ENCODE measurements around the gene NPAS3. TPM values are rescaled to one million over a fixed set of nuclear protein-coding genes. Genes with fewer than 3 reads are reported as not detected.

The NPAS3 gene
- total RNA-seq, 1 experiment from 2014 or later: not detected

DNA sequence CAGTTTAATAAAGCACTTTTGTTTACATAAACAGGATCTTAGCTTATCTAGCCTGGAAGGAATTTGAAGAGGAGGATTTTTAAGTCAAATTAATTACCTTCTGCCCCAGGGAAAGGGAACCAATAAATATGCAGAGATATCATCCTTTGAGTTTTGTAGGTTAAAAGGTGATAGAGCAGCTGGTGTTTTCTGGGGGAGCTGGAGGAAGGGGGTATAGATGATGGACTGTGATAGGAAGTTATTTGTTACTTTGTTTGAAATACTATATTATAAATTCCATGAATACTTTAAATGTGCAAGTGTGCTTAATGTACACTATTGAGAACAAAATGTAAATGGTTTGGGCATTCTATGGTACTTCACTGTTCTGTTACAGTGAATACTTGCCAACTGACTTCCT, 55.2 kb downstream of the NPAS3 start:
- in situ Hi-C loops (cut with HindIII; ENCODE audit: low sequenced_read_pairs): no loop called here
- DNase-seq (ENCODE audit: low spot score): no peak

DNA sequence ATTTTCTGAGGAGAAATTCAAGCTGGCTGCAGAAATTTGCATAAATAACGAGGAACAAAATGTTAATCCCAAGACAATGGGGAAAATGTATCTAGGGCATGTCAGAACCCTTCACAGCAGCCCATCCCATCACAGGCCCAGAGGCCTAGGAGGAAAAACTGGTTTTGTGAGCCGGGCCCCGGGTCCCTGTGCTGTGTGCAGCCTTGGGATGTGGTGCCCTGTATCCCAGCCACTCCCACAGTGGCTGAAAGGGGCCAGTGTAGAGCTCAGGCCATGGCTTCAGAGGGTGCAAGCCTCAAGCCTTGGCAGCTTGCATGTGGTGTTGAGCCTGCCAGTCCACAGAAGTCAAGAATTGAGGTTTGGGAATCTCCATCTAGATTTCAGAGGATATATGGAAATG, 57.7 kb downstream of the NPAS3 start:
- in situ Hi-C loops (cut with HindIII; ENCODE audit: low sequenced_read_pairs): no loop called here
- DNase-seq (ENCODE audit: low spot score): no peak

DNA sequence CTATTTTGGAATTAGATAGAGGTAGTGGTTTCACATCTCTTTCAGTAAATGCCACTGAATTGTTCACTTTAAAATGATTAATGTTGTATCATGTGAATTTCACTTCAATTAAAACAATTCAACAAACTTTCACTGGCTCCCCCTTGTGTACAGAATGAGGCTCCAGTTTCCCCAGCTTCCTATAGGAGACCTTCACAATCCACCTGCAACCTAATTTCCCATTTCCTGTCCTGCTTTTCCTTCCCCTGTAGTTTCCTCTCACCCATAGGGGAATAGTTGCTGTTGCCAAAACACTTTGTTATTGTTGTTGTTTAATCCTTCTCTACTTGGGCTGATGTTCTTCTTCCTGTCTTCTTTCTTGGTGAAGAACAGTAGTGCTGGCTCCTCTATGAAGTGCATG, 59.8 kb downstream of the NPAS3 start:
- DNase-seq (ENCODE audit: low spot score): no peak
- in situ Hi-C loops (cut with HindIII; ENCODE audit: low sequenced_read_pairs): no loop called here

DNA sequence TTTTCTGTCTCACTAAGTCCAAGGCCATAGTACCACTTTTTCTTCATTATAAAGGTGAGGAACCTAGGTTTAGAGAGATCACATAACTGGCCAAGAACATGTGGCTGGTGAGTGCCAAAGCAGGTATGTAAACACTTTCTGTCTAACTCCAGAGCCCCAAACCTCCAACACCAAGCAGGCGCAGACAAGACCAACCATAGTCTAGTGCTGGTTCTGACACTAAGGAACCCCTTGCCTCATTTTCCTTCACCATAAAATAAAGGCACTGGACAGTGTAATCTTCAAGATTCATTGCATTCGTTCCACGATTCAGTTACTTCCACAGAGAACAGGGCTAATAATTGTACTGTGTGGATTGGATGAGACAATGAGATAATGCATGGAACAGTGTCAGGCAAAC, 71.0 kb downstream of the NPAS3 start:
- in situ Hi-C loops (cut with HindIII; ENCODE audit: low sequenced_read_pairs): no loop called here
- no peak for DNase-seq (ENCODE audit: low spot score)

DNA sequence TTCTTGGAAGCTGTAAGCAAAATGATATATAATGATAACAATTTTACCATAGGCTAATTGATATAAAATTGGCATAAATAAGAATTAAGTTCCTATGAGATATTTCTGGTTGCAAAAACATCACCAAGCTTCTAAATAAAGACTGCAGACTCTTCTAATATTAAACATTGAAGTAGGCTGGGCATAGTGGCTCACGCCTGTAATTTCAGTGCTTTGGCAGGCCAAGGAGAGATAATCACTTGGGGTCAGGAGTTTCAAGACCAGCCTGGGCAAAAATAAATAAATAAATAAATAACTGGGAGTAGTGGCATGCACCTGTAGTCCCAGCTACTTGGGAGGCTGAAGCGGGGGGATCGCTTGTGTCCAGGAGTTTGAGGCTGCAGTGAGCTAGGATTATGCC, 71.8 kb downstream of the NPAS3 start:
- no peak for DNase-seq (ENCODE audit: low spot score)
- in situ Hi-C loops (cut with HindIII; ENCODE audit: low sequenced_read_pairs): no loop called here

DNA sequence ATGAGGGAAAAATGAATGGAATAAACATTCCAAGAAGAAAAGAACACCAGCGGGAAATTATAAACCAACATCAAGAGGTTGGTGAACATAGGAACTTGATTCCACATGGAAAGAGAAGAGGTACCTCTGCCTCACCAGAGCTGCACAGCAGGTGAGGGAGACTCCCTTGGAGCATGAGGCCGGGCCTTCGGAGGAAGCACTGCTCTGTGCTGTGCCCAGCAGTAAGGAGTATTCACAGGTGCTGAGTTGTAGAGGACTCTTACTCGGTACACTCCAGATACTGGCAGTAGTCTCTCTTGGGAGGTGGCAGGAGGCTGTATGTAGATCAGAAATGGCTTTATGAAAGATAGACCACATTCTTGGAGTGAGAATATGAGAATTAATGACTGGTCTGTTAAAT, 76.0 kb downstream of the NPAS3 start:
- in situ Hi-C loops (cut with HindIII; ENCODE audit: low sequenced_read_pairs): no loop called here
- DNase-seq (ENCODE audit: low spot score): no peak

DNA sequence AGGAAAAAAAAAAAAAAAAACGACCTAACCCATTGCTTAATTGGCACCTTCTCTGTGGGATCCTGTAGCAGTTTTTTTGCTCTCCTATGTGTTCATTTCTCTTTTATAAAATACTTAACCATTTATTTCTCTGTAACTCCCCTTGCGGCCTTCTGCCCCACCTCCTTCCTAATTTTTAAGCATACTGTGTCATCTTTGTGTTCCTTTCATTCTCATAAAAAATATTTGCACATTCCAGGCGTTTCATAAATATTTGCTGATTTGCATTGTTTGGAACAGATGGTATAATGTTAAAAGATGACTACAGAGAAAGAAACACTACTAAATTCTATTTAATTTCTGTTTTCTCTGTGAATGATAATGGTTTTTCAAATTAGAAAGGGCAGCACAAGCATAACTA, 77.9 kb downstream of the NPAS3 start:
- no peak for DNase-seq (ENCODE audit: low spot score)
- in situ Hi-C loops (cut with HindIII; ENCODE audit: low sequenced_read_pairs): no loop called here

DNA sequence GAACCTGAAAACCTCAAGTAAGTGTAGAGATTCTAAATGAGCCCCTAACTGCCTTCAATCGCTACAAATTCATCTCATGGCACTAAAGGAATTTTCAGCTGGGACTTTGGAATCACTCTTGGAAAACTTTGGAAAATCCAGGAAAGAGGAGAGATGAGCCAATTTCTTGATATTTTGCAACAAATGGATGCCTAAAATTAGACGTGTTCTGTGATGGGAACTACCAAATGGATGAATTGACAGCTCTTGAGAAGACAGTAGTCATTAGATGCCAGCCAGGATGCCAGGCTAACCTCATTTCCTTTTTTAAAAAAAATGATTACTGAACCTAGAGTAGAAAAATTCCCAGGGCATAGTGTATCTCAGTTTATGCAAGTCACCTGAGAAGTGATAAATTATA, 78.3 kb downstream of the NPAS3 start:
- in situ Hi-C loops (cut with HindIII; ENCODE audit: low sequenced_read_pairs): no loop called here

DNA sequence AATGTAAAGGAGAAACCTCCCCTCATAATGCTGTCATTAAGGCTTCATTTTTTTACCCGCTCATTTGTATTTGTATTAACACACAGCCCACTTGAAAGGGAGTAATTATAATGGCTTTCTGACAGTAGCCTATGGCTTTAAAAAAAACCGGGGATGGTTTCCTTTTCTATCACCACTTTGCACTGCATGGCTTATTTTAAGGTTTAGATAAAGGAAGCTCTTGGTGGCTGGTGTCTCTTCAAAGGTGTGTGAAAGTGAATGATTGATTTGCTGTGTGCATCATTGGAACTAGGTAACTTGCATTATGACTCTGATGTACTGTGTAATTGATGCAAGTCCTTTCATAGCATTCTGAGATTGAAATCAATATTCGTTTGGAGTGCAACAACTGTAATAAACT, 80.7 kb downstream of the NPAS3 start:
- no peak for DNase-seq (ENCODE audit: low spot score)
- in situ Hi-C loops (cut with HindIII; ENCODE audit: low sequenced_read_pairs): no loop called here

More for the DNA sequence above, 78.3 kb downstream of the NPAS3 start:
- no peak for DNase-seq (ENCODE audit: low spot score)

DNA sequence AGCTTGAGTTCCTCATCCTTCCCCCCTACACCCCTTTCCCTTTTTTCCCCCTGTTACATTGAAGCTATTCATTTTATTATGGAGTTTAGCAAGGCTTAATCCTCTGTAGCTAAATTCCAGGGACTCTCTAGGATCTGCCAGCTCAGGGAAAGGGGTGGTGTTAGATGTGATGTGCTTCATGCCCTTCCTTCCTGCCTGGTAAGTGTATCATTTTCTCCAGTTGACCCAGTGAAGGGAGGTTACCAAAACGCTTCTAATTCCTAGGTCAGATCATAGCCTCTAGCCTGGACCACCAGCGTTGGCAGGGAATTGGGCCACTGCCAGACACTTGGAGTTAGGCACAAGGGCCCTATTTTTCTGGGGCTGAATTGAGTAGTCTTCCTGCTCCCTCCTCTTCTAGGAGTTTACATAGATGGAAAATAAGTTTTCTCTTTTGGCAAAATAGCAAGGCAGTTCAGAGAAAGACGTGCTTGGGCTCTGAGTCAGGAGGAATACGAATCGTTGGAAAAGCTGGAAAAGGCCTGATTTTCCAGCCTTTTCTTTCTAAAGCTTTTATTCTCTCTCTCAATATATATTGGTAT, 88.3 kb downstream of the NPAS3 start:
- in situ Hi-C loops (cut with HindIII; ENCODE audit: low sequenced_read_pairs): no loop called here
- no peak for DNase-seq (ENCODE audit: low spot score)

DNA sequence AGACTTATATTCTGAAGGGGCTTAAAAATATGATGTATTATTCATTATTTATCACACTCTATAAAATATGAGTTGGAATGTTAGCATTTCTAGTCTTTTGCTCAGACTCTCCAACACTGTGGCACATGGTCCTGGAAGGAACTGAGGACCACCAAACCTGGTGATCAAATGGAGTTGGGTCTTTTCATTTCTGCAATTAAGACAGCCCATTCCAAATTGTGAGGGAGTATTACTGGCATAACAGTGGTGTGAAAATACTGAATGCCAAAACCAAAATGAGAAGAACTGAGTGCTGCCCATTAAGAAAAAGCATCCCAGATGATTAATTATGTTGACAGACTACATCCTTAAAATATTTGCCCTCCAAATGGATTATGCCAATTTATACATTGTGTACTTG, 90.8 kb downstream of the NPAS3 start:
- DNase-seq (ENCODE audit: low spot score): no peak
- in situ Hi-C loops (cut with HindIII; ENCODE audit: low sequenced_read_pairs): no loop called here

DNA sequence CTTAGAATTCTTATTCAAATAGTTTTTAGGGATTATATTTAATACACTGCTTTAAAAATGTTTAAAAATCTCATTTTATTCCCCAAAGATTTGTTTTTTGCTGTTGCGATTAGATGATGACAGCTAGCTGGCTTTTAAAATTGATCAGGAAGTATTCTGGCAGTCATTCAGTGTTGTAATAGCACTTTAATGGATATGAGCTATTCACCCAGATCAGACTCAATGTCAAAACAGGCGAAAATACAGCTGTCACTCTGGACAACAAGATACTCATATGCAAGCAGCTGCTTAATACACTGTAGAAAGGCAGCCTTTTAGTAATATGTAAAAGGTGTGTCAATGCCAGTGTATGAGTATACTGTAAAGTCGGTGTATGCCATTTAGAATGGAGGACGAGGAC, 91.7 kb downstream of the NPAS3 start:
- in situ Hi-C loops (cut with HindIII; ENCODE audit: low sequenced_read_pairs): no loop called here
- no peak for DNase-seq (ENCODE audit: low spot score)

DNA sequence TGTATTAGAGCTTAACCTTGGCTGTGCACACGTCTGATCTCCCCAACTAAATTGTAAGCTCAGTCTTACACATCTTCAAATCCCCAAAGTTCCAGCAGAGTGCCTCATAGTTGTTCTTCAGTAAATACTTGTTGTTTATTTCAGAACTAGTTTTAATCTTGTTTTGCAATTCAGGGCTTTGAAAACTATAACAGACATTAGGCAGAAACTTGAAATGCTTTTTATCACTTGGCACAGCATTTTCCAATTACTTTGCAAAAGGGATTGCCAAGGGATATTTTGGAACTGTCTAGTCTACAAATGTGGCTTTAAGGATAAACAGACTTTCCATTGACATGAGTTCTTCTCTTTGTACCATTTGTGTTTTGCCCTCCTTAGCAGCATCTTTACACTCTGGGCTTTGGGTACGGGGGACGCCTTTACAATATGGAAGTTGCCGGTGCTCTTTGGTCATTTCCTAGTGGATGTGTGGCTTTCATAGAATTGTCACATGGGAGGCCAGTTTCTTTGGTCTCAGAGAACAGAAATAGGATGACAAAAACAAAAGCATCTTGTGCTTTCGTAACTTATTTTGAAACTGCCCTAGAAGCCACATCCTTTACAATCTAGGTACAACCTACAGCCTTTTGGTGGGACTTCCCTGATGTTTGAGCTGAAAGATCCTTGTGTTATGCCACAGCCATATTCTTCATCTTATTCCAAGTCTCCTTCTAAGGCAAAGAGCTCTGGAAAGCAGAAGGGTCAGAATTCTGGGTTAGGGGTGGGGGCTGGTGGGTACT, 96.9 kb downstream of the NPAS3 start:
- no peak for DNase-seq (ENCODE audit: low spot score)
- in situ Hi-C loops (cut with HindIII; ENCODE audit: low sequenced_read_pairs): no loop called here

DNA sequence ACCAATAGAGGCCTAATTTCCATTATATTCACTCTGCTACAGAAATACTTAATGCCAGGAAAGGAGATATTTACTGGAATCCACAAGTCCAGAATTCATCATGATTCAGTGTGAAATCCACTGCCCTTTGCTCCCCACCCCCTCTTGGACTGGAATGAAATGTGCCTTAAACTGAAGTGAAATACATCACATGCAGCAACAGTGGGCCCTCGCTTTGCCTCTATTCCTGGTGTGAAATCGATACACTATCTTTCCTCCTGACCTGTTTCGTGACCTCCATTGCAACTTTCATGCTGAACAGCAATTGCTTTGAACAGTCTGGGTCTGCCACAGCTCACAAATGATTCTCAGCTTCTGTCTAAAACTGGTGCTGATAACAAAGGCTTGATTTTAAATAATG, 100.6 kb downstream of the NPAS3 start:
- no peak for DNase-seq (ENCODE audit: low spot score)
- in situ Hi-C loops (cut with HindIII; ENCODE audit: low sequenced_read_pairs): no loop called here

DNA sequence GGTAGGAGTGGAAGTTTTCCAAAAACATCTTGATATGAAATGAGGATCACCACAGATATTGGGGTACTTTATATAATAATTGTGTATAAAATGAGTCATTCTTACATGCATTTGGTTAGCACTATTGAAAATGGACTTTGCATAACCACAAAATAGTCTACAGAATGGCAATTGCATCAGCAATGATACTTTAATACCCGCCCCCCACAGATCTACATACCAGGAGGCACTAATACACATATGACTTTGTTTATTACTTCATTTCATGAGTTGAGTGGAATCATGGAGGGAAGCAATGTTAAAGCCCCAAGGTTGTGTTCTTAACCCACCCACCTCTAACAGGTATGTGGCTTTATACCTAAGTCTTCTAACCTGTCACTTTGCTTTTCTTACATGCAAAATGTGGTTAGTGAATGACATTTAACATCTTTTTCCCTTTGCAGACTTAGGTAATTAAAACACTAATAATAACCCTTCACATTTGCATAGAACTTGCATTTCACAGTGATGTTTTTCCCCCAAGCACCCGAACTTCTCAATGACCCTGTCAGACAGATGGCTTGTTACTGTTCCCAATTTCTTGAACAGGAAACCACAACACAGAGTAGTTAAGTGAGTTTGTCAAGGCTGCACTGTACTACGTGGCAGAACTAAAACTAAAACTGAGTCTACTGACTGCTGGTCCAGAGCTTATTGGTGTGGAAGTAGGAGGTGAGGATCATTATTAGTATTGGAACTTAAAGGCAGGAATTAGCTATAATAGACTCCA, 101.9 kb downstream of the NPAS3 start:
- in situ Hi-C loops (cut with HindIII; ENCODE audit: low sequenced_read_pairs): no loop called here
- DNase-seq (ENCODE audit: low spot score): no peak

DNA sequence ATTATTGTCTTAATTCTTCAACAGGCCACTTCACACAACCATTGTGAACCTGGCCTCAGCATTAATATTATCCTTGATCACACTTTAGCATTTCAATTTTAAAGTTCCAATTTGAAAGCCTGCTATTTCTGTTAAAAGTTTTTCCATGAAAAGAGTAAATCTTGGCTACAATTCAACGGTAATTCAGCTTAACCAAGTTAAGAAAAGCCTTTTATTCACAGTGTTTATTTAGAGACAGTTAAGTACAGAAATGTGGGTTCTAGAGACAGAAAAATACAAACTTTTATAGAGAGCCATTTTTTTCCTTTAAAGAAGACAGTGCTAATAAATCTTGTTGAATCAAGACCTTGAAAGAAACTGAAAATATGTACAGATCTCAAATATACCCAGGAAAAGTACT, 103.9 kb downstream of the NPAS3 start:
- DNase-seq (ENCODE audit: low spot score): no peak
- in situ Hi-C loops (cut with HindIII; ENCODE audit: low sequenced_read_pairs): no loop called here

DNA sequence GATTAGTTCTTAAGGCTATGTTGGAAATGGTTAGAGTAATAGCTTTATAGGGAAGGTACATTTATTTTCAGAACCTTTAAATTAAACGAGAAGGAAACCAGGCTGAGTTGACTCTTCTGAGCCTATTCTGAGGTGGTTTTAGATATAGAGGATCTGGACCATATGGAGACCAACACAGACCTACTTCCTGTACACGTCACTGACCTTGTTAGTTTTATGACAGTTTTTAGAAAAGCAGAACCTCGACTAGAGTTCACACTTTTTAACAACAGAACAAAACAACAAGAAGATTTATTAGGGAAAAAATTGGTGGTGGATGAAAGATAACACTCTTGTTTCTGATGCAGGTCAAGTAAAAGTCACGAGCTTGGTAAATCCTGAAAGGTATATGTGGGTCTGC, 107.1 kb downstream of the NPAS3 start:
- no peak for DNase-seq (ENCODE audit: low spot score)
- in situ Hi-C loops (cut with HindIII; ENCODE audit: low sequenced_read_pairs): no loop called here

DNA sequence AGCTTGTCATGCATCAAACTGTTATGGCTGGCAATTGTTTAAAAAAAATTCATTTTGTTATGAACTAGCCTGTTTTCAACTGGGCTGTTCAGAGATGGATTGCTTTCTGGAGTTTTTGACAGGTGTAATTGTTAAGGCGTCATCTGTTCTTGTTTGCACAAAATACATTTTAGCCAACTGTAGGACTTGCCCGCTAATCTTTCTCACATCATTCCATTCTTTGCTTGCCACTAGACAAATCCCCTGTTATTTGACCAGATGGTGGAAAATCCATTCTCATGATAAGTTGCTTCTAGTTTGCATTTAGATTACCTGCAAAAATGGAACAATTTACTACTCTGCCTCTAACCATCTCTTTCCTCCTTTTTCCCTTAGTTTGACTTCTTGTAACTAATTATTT, 114.3 kb downstream of the NPAS3 start:
- no peak for DNase-seq (ENCODE audit: low spot score)
- in situ Hi-C loops (cut with HindIII; ENCODE audit: low sequenced_read_pairs): no loop called here

DNA sequence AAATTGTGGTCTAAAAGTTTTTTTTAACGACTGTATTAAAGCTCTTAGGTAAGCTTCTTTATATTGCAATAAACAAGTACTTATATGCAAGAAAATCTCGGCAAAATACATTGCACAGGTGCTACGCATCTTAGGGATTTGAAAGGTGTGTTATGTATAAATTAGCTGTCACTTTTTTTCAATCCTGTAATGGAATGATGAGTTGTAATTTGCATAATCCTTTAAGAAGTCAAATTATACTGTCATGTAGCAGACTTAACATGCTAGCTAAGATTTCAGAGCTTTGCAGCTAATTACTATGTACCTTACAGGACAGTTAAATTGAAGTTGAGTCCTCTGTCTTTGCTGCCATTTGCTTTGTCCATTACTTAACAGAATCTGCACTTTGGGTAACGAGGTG, 117.5 kb downstream of the NPAS3 start:
- no peak for DNase-seq (ENCODE audit: low spot score)
- in situ Hi-C loops (cut with HindIII; ENCODE audit: low sequenced_read_pairs): no loop called here

DNA sequence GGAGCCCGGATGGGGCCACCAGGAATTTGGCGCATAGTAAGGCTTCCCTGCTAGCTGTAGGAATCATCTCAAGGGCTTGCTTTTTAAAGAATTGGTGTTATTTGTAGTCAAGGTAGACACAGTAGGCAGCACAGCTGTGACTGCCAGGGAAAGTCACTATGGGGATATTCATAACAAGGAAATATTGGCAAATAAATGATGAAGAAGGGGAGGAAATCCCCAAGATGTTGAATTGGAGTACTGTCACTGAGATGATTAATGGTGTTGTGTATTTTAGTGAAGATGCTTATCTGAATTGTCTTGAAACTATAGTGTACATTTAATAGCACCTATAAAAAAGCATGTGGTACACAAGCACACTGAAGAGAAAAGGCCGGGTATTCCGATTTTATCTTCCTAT, 118.9 kb downstream of the NPAS3 start:
- in situ Hi-C loops (cut with HindIII; ENCODE audit: low sequenced_read_pairs): no loop called here
- DNase-seq (ENCODE audit: low spot score): no peak
